HuH-7 (cell line): ENCODE data around the gene GRIA3.
"Not testable (repeated sequence)": the region's sequence is repeated elsewhere in the genome, so short reads cannot be mapped to it uniquely, and the experiment has no call there.

Experiments used
- DNase-seq: peaks from one replicate; pipeline ENCODE4 v3.0.0; 2011; ENCODE audit warnings: low spot score

Gene GRIA3

DNA sequence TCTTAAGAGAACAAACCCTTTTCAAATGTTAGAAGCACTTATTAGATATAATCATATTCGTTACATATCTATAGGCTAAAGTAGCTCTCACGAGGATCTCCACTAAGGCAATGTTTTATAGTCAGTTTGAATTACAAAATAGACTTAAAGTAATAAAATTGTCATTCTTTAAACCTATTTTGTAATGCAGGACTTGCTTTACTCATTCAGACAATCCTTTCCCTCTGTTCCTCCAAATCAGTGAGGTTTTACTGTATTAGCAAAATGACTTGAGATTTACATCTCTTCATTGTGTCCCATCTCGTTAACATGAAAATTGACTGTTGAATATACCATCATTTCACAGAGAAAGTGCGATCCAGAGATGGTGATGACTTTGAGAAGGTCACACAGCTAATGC is 284.4 kb downstream of the GRIA3 start:
- no peak for DNase-seq

GRCh38 chrX:123475068-123475724 is 291.1 kb downstream of the GRIA3 start:
- no peak for DNase-seq

- DNase-seq, result no peak
These were observed 292.6 kb downstream of the GRIA3 start for GRCh38 chrX:123476611-123477219.

- no peak for DNase-seq
These were observed 293.6 kb downstream of the GRIA3 start for GRCh38 chrX:123477673-123478072.

DNA sequence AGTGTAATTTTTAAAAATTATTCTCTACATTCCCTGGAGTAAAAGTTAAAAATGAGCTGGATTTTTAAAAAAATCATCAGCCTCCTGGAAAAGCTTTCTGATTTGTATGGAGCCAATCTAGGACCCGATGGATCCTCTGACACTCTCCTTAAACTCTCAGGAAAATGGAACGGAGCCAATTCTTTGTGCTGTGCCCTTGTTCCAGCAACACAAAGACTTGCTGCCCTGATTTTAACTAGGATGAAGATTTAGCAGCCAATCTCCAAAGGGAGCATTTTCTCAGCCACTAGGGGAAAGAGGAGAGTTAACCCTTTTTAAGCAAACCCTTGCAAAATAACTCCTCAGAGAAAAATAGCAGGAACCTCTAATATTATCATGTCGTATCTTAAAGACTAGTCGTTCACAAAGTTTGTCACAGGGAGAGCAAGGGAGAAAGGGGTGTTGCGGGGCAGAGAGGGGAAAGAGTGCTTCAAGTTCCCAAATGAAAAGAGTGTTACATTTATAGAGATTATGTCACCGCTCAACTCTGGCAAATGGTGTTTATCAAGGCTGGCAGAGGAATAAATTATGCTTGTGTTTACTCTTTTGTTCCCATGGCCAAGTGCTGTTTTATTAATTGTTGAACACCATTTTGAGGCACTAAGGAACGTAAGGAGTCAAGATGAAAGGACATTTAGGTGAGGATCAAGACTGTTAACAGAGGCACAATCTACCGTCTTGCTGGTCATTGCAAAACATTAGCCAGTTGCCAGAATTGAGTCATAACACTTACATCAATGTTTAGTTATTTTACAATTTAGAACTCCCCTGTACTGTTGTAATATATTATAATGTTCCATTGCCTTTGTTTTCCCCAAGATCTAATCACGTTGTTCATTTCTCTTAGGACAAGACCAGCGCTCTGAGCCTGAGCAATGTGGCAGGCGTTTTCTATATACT is 298.1 kb downstream of the GRIA3 start:
- DNase-seq, result no peak

DNA sequence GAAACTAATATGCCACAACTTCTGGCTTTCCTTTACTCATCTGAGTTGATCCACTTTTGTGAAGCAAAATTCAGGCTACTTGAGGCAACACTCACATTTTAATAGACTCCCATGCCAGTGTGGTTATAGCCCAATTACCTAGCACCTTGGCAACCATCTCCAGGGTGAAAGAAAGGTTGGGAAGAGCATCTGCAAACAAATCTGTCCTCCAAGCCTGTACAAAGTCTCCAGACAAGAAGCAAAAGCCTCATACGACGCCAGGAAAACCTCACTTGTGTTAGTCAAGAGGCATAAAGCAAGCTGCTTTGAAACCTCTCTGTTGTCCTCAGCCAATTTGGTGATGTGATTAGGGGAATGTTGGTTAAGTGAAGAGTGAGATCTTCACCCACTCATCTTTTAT is 302.2 kb downstream of the GRIA3 start:
- DNase-seq, result no peak

GRCh38 chrX:123487236-123487635 is 303.2 kb downstream of the GRIA3 start:
- no peak for DNase-seq

- no peak for DNase-seq
These were observed 303.6 kb downstream of the GRIA3 start for GRCh38 chrX:123487669-123488068.

DNA sequence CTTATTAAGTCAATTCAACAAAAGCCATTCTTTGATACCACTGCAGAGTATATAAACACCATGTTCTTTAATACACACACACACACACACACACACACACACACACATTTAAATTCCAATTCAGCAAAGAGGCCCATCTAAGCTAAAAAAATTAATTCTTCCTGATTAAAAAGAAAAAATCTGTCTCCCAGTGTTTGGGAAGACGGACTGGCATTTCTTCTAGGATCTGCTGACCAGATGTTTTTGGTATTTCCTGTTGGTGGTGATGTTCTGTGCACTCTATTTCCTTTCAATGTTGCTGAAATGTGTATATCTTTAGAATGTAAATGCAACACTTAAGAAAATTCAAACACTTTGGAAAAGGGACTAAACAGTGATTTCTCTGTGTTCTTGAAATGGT is 304.9 kb downstream of the GRIA3 start:
- DNase-seq, result no peak

DNA sequence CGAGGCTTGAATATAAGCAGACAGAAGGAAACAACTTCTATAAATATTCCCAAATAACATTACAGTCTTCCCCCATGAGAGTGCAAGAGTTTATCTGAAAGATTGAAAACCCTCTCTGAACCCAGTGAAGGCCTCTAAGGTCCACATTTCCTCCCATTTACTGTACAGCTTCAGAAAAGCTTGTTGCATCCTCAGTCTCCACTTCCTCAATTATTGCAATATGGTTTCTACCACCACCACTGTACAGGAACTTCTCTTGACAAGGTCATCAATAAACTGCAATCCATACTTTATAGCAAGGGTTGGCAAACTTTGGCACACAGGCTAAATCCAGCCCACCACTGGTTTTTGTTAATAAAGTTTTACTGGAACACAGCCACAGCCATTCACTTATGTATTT is 309.8 kb downstream of the GRIA3 start:
- DNase-seq, result no peak

GRCh38 chrX:123499787-123500186 is 315.7 kb downstream of the GRIA3 start:
- no peak for DNase-seq

- no peak for DNase-seq
These were observed 320.0 kb downstream of the GRIA3 start for GRCh38 chrX:123504047-123504446.

- no peak for DNase-seq
These were observed 320.7 kb downstream of the GRIA3 start for GRCh38 chrX:123504630-123505270.

DNA sequence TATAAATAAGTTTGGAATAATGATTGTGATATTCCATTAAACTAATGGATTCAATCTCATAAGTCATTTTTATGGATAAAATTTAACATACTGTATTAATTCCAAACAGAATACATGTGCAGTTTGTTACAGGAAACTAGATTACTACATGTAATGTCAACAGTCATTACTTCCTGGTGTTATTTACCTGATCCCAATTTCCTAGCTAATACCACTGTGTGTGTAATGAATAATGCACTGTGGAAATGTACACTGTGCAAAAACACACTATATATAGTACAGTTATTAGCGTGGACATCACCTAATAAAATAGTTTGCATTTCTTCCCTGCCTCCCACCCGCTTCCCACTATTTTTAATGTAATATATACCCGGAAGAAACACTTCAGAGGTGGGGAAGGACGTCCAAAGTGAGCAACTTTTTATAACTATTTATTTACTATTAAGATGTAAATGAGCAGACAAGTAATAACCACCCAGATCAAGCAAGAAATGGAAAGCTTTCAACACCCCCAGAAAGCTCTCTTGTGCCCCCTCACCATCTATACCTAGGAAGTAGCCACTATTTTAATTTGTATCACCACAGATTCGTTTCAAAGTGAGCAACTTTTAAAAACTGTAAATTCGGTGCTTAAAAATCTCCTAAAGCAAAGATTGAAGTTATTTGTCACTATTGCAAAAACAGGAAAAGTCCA is 329.7 kb downstream of the GRIA3 start:
- peak; percentile 5 for DNase-seq

GRCh38 chrX:123514279-123514640 is 330.2 kb downstream of the GRIA3 start:
- DNase-seq, result peak; percentile 15

- DNase-seq, result no peak
These were observed 334.7 kb downstream of the GRIA3 start for GRCh38 chrX:123518791-123519190.

DNA sequence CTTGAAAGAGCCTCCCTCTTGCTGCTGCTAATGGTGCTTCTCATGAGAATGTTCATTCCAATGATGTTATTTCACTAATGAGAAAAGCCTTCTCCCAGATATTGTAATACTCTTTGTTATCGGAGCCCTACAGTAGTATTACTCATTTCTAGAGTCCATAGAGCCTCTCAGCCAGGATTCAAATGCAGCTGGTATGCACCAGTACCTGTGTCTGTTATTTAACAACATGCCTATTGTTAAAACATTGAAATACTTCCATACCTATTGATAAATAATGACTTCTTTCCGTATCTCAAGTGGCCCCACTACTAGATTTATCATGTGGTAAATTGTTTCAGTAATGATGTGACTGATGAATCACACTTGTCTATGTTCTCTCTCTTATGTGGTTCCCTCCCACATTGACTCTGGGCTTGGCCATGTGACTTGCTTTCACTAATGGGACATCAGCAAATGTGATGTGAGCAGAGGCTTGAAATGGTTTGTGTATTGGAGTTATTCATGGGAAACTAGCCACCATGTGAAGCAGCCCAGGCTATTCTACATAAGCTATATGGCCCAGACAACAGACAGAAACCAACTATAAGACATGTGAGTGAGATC is 341.1 kb downstream of the GRIA3 start:
- no peak for DNase-seq

DNA sequence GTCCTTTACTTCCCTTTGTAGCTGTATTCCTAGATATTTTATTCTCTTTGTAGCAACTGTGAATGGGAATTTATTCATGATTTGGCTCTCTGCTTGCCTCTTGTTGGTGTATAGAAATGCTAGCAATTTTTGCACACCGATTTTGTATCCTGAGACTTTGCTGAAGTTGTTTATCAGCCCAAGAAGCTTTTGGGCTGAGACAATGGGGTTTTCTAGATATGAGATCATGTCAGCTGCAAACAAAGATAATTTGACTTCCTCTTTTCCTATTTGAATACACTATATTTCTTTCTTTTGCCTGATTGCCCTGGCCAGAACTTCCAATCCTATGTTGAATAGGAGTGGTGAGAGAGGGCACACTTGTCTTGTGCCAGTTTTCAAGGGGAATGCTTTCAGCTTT is 346.6 kb downstream of the GRIA3 start:
- DNase-seq, result not testable (repeated sequence)
